Uterus (tissue), 4 donors: Measurements from ENCODE around the gene FOXD2. TPM values are rescaled to one million over a fixed set of nuclear protein-coding genes. Genes with fewer than 3 reads are reported as not detected.

ENCODE experiments used
- DNase-seq, 2 donors: peaks; one replicate each; pipeline ENCODE4 v3.0.0-alpha.2; 2019 to 2020
- H3K27ac ChIP-seq, 2 donors: fragments of 200-600 bp; sonication (generic); 1 replicate in 1 of 2; 2 replicates in 1 of 2; pipeline ENCODE4 v1.5.1; 2016 to 2018
- H3K27me3 ChIP-seq, 2 donors: fragments of 200-600 bp; sonication (generic); one replicate each; pipeline ENCODE4 v1.5.1; 2018 to 2019; ENCODE audit warnings: control low read depth in 1 of 2
- H3K36me3 ChIP-seq, 2 donors: fragments of 200-600 bp; sonication (generic); one replicate each; pipeline ENCODE4 v1.5.1; 2019; ENCODE audit warnings: control low read depth in 1 of 2
- H3K4me1 ChIP-seq, 2 donors: fragments of 200-600 bp; sonication (generic); one replicate each; pipeline ENCODE4 v1.5.1; 2018 to 2019; ENCODE audit warnings: control low read depth in 1 of 2
- H3K4me3 ChIP-seq, 2 donors: fragments of 200-600 bp; sonication (generic); 1 replicate in 1 of 2; 2 replicates in 1 of 2; pipeline ENCODE4 v1.5.1; 2018 to 2019; ENCODE audit warnings: mild to moderate bottlenecking in 1 of 2
- H3K9me3 ChIP-seq, 2 donors: fragments of 200-600 bp; sonication (generic); one replicate each; pipeline ENCODE4 v1.5.1; 2019; ENCODE audit warnings: control low read depth in 1 of 2
- POLR2A ChIP-seq, 2 donors: fragments of 450-650 bp; IDR thresholded peaks; one replicate each; pipeline ENCODE4 v1.6.1; 2016; ENCODE audit warnings: antibody characterized with exemption in 2 of 2, mild to moderate bottlenecking in 1 of 2, moderate library complexity in 1 of 2
- intact Hi-C: fragments of 100-400 bp; cut with DNase I; formaldehyde crosslinking; loops from one replicate; pipeline ENCODE4 v1.15.1; 2023; ENCODE audit warnings: low total_unique reads
- total RNA-seq, 4 donors: library from RNA; depleted of rRNA in 3 of 4; stranded (reverse); fragments of >200 nt in 3 of 4; gene quantifications; one replicate each; pipeline versions ENCODE4 v1.1.0 to v1.2.4, GENCODE V29; 2014 to 2023
- TF ChIP-seq, protein P1 (sequence below), 4 experiments: fragments of 200-600 bp in 2 of 4; fragments of 450-650 bp in 2 of 4; sonication (generic) in 2 of 4; IDR thresholded peaks; one replicate each; pipeline ENCODE4 v1.5.1; 2016 to 2019; ENCODE audit warnings: antibody characterized with exemption in 4 of 4, mild to moderate bottlenecking in 2 of 4, moderate library complexity in 1 of 4
- donor health status: DM: yes; HTN: yes; CAD: no.

FOXD2 gene
- total RNA-seq, 4 donors from 2014 or later = 0.62 to 0.67 TPM; not detected in 2

DNA sequence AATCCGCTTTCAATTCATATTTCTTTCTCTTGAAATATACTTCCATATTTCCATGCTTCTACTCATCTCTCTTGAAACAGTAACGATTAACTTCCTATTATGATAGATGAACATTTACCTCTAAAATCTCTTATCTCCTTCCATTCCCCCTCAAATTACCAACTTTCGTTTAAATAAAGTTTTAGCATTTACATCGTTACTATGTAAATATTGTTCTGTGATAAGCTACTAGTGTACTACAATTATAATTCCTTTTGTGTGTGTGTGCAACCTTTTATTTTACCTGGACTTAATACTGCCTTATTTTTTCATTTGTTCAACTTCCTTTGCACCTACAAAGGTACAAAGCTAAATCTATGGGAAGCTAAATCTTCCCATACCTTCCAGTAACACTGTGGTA, 17.3 kb upstream of the FOXD2 start:
- H3K9me3 ChIP-seq = no peaks in the 10 kb centered on the region
- no peaks in the 10 kb centered on the region for H3K36me3 ChIP-seq
- TF ChIP-seq POLR2A (IDR thresholded peaks at IDR 0.05) = no peak
- H3K4me1 ChIP-seq = no peaks in the 10 kb centered on the region
- peaks cover 0 to 11% of the 10 kb centered on the region in 2 donors for H3K27me3 ChIP-seq
- intact Hi-C loops = no loop called here
- DNase-seq = no peak
- no peak overlapping the region for H3K27ac ChIP-seq
- no peak overlapping the region for H3K4me3 ChIP-seq

DNA sequence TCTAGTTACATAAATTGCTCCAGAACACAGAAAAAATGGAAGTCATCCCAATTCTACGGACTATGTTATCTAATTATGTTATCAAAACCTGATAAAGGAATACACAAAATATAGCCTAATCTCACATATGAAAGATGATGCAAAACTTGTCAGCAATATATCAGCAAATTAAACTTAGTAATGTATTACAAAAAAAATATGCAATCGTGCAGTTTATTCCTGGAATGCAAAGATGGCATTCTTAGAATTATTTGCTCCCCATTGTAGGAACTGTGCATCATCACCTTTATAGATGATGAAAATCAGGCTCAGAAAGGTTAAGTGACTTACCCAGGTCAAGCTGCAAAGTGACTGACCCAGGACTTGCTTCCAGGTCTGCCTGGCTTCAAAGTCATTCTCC, 14.0 kb upstream of the FOXD2 start:
- H3K4me3 ChIP-seq = no peak overlapping the region
- intact Hi-C loops = no loop called here
- no peak overlapping the region for H3K27ac ChIP-seq
- H3K9me3 ChIP-seq = no peaks in the 10 kb centered on the region
- H3K27me3 ChIP-seq = no peaks in the 10 kb centered on the region
- H3K36me3 ChIP-seq = no peaks in the 10 kb centered on the region
- H3K4me1 ChIP-seq = no peaks in the 10 kb centered on the region
- TF ChIP-seq POLR2A (IDR thresholded peaks at IDR 0.05) = no peak
- TF ChIP-seq, protein P1, sequence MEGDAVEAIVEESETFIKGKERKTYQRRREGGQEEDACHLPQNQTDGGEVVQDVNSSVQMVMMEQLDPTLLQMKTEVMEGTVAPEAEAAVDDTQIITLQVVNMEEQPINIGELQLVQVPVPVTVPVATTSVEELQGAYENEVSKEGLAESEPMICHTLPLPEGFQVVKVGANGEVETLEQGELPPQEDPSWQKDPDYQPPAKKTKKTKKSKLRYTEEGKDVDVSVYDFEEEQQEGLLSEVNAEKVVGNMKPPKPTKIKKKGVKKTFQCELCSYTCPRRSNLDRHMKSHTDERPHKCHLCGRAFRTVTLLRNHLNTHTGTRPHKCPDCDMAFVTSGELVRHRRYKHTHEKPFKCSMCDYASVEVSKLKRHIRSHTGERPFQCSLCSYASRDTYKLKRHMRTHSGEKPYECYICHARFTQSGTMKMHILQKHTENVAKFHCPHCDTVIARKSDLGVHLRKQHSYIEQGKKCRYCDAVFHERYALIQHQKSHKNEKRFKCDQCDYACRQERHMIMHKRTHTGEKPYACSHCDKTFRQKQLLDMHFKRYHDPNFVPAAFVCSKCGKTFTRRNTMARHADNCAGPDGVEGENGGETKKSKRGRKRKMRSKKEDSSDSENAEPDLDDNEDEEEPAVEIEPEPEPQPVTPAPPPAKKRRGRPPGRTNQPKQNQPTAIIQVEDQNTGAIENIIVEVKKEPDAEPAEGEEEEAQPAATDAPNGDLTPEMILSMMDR (IDR thresholded peaks at IDR 0.05) = no peak
- DNase-seq = no peak

DNA sequence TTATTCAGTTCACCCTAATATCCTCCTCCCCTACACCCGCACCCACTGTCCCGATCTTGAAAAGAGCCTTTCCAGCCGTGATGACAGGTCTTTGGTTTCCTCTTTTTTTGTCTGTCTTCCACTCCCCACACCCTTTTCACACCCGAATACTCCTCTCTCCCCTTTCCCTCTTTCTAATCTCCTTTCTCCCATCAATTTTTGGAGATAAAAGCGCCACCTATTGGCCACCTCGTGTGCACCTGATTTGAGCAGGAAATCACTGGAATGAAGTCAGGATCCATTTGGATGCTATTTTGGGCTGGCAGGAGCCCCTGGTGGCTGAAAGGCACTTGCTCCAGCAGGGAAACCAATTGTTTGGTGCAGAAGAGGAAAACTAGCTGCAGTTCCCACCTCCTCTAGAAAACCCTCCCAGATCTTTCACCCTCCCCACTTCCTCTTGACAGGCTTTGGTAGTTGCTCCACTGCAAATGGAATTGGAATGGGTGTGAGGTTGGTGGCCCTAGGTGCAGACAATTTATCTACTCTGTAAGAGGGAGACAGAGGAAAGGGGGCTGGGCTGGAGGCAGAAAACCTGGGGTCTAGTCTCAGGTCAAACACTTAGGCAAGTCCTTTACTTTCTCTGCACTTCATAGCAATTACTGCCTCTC, 13.4 kb upstream of the FOXD2 start:
- H3K27ac ChIP-seq = no peak overlapping the region
- TF ChIP-seq POLR2A (IDR thresholded peaks at IDR 0.05) = no peak
- TF ChIP-seq, protein P1 (IDR thresholded peaks at IDR 0.05) = peak; percentile 30 to 45 (median 36)
- no peaks in the 10 kb centered on the region for H3K4me1 ChIP-seq
- no peaks in the 10 kb centered on the region for H3K36me3 ChIP-seq
- no peak overlapping the region for H3K4me3 ChIP-seq
- no peaks in the 10 kb centered on the region for H3K27me3 ChIP-seq
- H3K9me3 ChIP-seq = no peaks in the 10 kb centered on the region
- DNase-seq = no peak
- intact Hi-C loops = no loop called here

DNA sequence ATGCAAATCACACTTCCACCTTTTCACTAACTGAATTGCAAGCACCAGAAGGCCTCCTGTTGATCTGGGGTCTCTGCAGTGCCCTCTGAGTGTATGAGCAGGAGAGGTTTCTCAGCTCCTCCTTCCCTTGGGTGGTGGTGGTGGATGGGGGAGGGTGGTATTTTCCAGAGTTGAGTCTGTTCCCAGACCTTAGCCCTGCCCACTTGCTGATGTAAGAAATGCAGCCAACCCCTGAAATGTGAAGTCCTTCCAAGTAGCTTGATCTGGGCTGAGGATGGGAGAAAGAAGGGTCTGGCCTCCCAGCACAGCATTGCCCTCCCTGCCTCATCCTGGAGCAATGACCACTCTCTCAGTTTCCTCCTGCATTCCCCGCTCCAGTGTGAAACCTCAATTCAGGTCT, 6.3 kb upstream of the FOXD2 start:
- TF ChIP-seq, protein P1 (IDR thresholded peaks at IDR 0.05) = no peak
- no peak for TF ChIP-seq POLR2A (IDR thresholded peaks at IDR 0.05)
- DNase-seq = no peak
- Histone ChIP-seq H3K36me3 (no peaks in the 10 kb centered on the region), H3K9me3 (no peaks in the 10 kb centered on the region), H3K4me3 (no peak overlapping the region), H3K27me3 (peaks cover 0 to 55% of the 10 kb centered on the region in 2 donors), H3K4me1 (peaks cover 0 to 23% of the 10 kb centered on the region in 2 donors), H3K27ac (no peak overlapping the region)
- intact Hi-C loops = loop anchor here (10.0 kb wide), 1 partner anchor 283 kb away; no protein-coding TSS in a partner anchor

DNA sequence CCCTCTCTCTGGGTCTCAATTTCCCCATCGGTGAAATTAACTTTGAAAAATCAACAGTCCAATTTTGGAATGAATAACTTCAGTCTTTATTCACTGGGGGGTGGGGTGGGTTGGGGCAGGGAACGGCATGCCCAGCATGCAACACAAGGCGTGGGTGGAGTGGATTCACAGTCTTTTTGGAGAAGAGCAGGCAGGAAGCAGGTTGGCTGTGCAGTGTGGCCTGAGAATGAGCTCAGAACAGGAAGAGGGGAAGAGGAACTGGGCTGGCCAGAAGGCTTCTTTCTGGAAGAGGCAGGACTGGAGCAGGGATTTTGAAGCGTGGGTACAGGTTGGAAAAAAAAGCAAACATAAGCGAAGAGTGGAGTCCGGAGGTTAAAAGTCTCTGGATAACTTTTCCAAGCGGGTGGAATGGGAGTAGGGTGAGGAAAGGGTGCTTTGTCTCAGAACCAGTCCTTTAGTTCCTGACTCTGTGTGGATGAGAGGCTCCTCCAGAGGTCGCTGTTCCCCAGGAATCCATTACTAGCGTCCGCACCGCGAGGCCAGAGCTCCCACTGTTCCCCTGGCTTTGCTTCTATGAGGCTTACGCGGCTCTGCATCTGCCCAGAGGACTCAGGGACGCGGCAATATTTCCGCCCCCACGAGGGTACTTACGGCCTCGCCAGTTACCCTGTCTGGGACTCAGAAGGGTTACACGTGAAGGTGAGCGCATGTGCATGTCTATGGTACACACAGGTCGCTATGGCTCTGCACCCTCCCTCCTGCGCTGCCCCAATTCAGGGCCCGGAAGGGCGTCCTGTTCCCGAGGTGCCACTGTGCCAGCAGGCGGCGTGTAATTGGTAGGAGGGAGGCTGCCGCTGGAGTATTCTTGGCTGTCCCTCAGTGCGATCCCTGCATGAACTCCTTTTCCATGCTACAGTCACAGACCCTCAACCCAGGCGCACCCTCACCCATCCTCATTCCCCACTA, 5.5 kb upstream of the FOXD2 start:
- Histone ChIP-seq H3K27me3 (peaks cover 0 to 59% of the 10 kb centered on the region in 2 donors), H3K4me3 (no peak overlapping the region)

More for the DNA sequence above, 5.5 kb upstream of the FOXD2 start:
- DNase-seq = peak; percentile 49 to 62
- intact Hi-C loops = loop anchor here (10.0 kb wide), 1 partner anchor 282 kb away; no protein-coding TSS in a partner anchor
- Histone ChIP-seq H3K4me1 (peaks cover 0 to 29% of the 10 kb centered on the region in 2 donors), H3K9me3 (no peaks in the 10 kb centered on the region), H3K36me3 (no peaks in the 10 kb centered on the region), H3K27ac (no peak overlapping the region)
- TF ChIP-seq, protein P1 (IDR thresholded peaks at IDR 0.05) = peak; percentile 26 to 64 (median 58)
- no peak for TF ChIP-seq POLR2A (IDR thresholded peaks at IDR 0.05)
